Neural cell (in vitro differentiated cells): ENCODE measurements around the gene BCKDK. TPM values are rescaled to one million over a fixed set of nuclear protein-coding genes. Genes with fewer than 3 reads are reported as not detected.

Source experiments
- H2AFZ ChIP-seq: fragments of 200-600, 300-800 bp; sonication (generic), shearing (Covaris generic); 2 replicates; pipeline ENCODE4 v1.6.0; 2014; ENCODE audit warnings: low read depth, mild to moderate bottlenecking, antibody characterized with exemption, low read length, moderate library complexity
- H3F3A ChIP-seq: fragments of 200-600 bp; shearing (Covaris generic); 2 replicates; pipeline ENCODE4 v1.6.1; 2016; ENCODE audit warnings: mild to moderate bottlenecking, moderate library complexity, mixed read lengths, antibody characterized with exemption, low read length; ENCODE audit not compliant: insufficient read depth, poor library complexity, severe bottlenecking
- H3K27ac ChIP-seq: fragments of 200-600, 300-800 bp; sonication (generic), shearing (Covaris generic); 2 replicates; pipeline ENCODE4 v1.5.1; 2014; ENCODE audit warnings: mild to moderate bottlenecking, low read length, moderate library complexity
- H3K27me3 ChIP-seq: fragments of 300-800, 200-600 bp; sonication (generic), shearing (Covaris generic); 2 replicates; pipeline ENCODE4 v1.6.0; 2014; ENCODE audit warnings: mild to moderate bottlenecking, low read depth, low read length, moderate library complexity; ENCODE audit not compliant: insufficient read depth
- H3K36me3 ChIP-seq: fragments of 300-800, 200-600 bp; sonication (generic), shearing (Covaris generic); 2 replicates; pipeline ENCODE4 v1.5.1; 2014; ENCODE audit warnings: mild to moderate bottlenecking, antibody characterized with exemption, low read length, moderate library complexity; ENCODE audit not compliant: insufficient read depth
- H3K4me2 ChIP-seq: fragments of 300-800, 200-600 bp; sonication (generic), shearing (Covaris generic); 2 replicates; pipeline ENCODE4 v1.6.0; 2014; ENCODE audit warnings: mild to moderate bottlenecking, low read length
- H3K4me3 ChIP-seq: fragments of 300-800, 200-600 bp; sonication (generic), shearing (Covaris generic); 2 replicates; pipeline ENCODE4 v1.5.1; 2014; ENCODE audit warnings: mild to moderate bottlenecking, low read length, moderate library complexity
- H3K79me2 ChIP-seq: fragments of 200-600 bp; shearing (Covaris generic); replicated peaks from 2 replicates; pipeline ENCODE4 v1.6.0; 2014; ENCODE audit warnings: mild to moderate bottlenecking, low read length, moderate library complexity; ENCODE audit not compliant: insufficient read depth
- H3K9ac ChIP-seq: fragments of 300-800, 200-600 bp; sonication (generic), shearing (Covaris generic); 2 replicates; pipeline ENCODE4 v1.6.1; 2016; ENCODE audit warnings: mild to moderate bottlenecking, low read length, mixed read lengths
- H3K9me2 ChIP-seq: fragments of 200-600 bp; shearing (Covaris generic); 2 replicates; pipeline ENCODE4 v1.6.1; 2016; ENCODE audit warnings: mild to moderate bottlenecking, low read length, mixed read lengths; ENCODE audit not compliant: insufficient read depth
- H3K9me3 ChIP-seq: fragments of 200-600, 300-800 bp; sonication (generic), shearing (Covaris generic); 2 replicates; pipeline ENCODE4 v1.6.1; 2016; ENCODE audit warnings: mild to moderate bottlenecking, mixed run types, low read length, moderate library complexity, mixed read lengths
- H4K20me1 ChIP-seq: fragments of 200-600 bp; shearing (Covaris generic); 2 replicates; pipeline ENCODE4 v1.6.1; 2016; ENCODE audit warnings: mild to moderate bottlenecking, mixed run types; ENCODE audit not compliant: insufficient read depth
- CTCF ChIP-seq: fragments of 450-650 bp; IDR thresholded peaks from 2 replicates; pipeline ENCODE4 v1.5.1; 2014; ENCODE audit warnings: antibody characterized with exemption, mild to moderate bottlenecking, moderate library complexity; ENCODE audit not compliant: poor library complexity, severe bottlenecking
- EP300 ChIP-seq: fragments of 450-650 bp; conservative IDR thresholded peaks from 2 replicates; pipeline ENCODE4 v1.6.1; 2014; ENCODE audit warnings: antibody characterized with exemption, mild to moderate bottlenecking, moderate library complexity; ENCODE audit not compliant: poor library complexity, severe bottlenecking
- EZH2 ChIP-seq: fragments of 200-600, 300-800 bp; shearing (Covaris generic), sonication (generic); IDR thresholded peaks from 2 replicates; pipeline ENCODE4 v1.6.1; 2014; ENCODE audit warnings: antibody characterized with exemption, low read length, borderline replicate concordance, mild to moderate bottlenecking; ENCODE audit not compliant: insufficient read depth, poor library complexity, severe bottlenecking
- MXI1 ChIP-seq: fragments of 450-650 bp; conservative IDR thresholded peaks from 2 replicates; pipeline ENCODE4 v1.6.1; 2014; ENCODE audit warnings: antibody characterized with exemption, mild to moderate bottlenecking; ENCODE audit not compliant: poor library complexity, severe bottlenecking
- POLR2AphosphoS5 ChIP-seq: IDR thresholded peaks from 2 replicates; pipeline ENCODE4 v1.6.1; 2012
- RAD21 ChIP-seq: fragments of 450-650 bp; conservative IDR thresholded peaks from 2 replicates; pipeline ENCODE4 v1.6.1; 2014; ENCODE audit warnings: antibody characterized with exemption, mild to moderate bottlenecking, moderate library complexity
- REST ChIP-seq: IDR thresholded peaks from 2 replicates; pipeline ENCODE4 v1.6.1; 2012; ENCODE audit warnings: borderline replicate concordance
- SMC3 ChIP-seq: fragments of 450-650 bp; conservative IDR thresholded peaks from 2 replicates; pipeline ENCODE4 v1.6.1; 2014; ENCODE audit warnings: antibody characterized with exemption, mild to moderate bottlenecking, moderate library complexity; ENCODE audit not compliant: poor library complexity
- TAF1 ChIP-seq: IDR thresholded peaks from 2 replicates; pipeline ENCODE4 v1.6.1; 2012; ENCODE audit warnings: low read depth
- polyA plus RNA-seq: library from polyadenylated mRNA; depleted of rRNA; stranded (reverse); fragments of >200 nt; gene quantifications from 2 replicates; pipeline ENCODE4 v1.2.3, GENCODE V29; 2014

BCKDK gene
- polyA plus RNA-seq, 1 donor from 2014 or later: 26.8 TPM

GRCh38 chr16:31079342-31079944 is 28.7 kb upstream of the BCKDK start:
- TF ChIP-seq EP300 (no peak), MXI1 (no peak), EZH2 (no peak), RAD21 (no peak), POLR2AphosphoS5 (no peak), TAF1 (no peak), CTCF (no peak), REST (no peak)
- peaks cover 19% of the 10 kb centered on the region for H3K79me2 ChIP-seq

GRCh38 chr16:31080035-31080629 is 28.1 kb upstream of the BCKDK start:
- H3F3A ChIP-seq: no peaks in the 10 kb centered on the region
- H3K9me2 ChIP-seq: no peaks in the 10 kb centered on the region
- H3K27me3 ChIP-seq: no peaks in the 10 kb centered on the region
- H3K27ac ChIP-seq: no peak overlapping the region
- no peak overlapping the region for H3K9ac ChIP-seq
- H4K20me1 ChIP-seq: no peaks in the 10 kb centered on the region
- H2AFZ ChIP-seq: no peak overlapping the region
- TF ChIP-seq MXI1: no peak
- no peak for TF ChIP-seq CTCF
- TF ChIP-seq EZH2: no peak
- no peak for TF ChIP-seq TAF1
- TF ChIP-seq EP300: no peak
- no peak for TF ChIP-seq RAD21
- no peak for TF ChIP-seq SMC3
- TF ChIP-seq POLR2AphosphoS5: no peak
- TF ChIP-seq REST: no peak
- H3K79me2 ChIP-seq: peaks cover 14% of the 10 kb centered on the region
- no peak overlapping the region for H3K4me3 ChIP-seq
- H3K36me3 ChIP-seq: peaks cover 11% of the 10 kb centered on the region
- no peaks in the 10 kb centered on the region for H3K9me3 ChIP-seq
- H3K4me2 ChIP-seq: no peak overlapping the region

More at GRCh38 chr16:31079342-31079944, 28.7 kb upstream of the BCKDK start:
- Histone ChIP-seq H3K4me2 (no peak overlapping the region), H3K27ac (no peak overlapping the region), H3K9me3 (no peaks in the 10 kb centered on the region), H3K36me3 (peaks cover 11% of the 10 kb centered on the region), H4K20me1 (no peaks in the 10 kb centered on the region), H3K27me3 (no peaks in the 10 kb centered on the region), H3F3A (no peaks in the 10 kb centered on the region), H3K4me3 (no peak overlapping the region), H3K9ac (no peak overlapping the region), H2AFZ (no peak overlapping the region), H3K9me2 (no peaks in the 10 kb centered on the region)
